OCI-M2 (cell line): ENCODE measurements around the gene TAMALIN.
A peak's percentile ranks its signal among the peaks of the same experiment; 100 is the strongest.

Source experiments
- DNase-seq: peaks from one replicate; lab custom pipeline; 2025; ENCODE audit not compliant: unreplicated experiment; lab: John Stamatoyannopoulos, UW

Gene TAMALIN

DNA sequence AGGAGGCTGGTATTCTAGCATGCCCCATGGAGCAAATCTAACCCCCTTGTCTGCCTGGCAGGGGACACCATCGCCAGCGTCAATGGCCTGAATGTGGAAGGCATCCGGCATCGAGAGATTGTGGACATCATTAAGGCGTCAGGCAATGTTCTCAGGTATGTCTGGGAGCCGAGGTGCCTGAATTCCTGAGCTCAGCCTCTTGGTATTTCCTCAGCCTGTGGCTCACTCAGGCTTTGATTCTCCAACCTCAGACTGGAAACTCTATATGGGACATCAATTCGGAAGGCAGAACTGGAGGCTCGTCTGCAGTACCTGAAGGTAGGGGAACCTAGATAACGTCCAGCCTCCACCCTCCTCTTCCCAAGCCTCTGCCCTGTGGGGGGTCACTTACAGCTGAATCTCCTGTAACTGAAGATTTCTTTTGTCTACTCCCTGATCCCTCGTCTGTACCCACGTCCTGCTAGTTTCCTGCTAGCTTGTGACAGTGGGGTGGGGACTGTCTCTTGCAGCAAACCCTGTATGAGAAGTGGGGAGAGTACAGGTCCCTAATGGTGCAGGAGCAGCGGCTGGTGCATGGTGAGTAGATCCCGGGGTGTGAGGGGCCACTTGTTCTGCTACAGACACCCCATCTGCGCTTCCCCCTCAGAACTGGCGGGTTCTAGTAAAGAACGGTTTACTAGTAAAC, 7.0 kb downstream of the TAMALIN start:
- no peak for DNase-seq

DNA sequence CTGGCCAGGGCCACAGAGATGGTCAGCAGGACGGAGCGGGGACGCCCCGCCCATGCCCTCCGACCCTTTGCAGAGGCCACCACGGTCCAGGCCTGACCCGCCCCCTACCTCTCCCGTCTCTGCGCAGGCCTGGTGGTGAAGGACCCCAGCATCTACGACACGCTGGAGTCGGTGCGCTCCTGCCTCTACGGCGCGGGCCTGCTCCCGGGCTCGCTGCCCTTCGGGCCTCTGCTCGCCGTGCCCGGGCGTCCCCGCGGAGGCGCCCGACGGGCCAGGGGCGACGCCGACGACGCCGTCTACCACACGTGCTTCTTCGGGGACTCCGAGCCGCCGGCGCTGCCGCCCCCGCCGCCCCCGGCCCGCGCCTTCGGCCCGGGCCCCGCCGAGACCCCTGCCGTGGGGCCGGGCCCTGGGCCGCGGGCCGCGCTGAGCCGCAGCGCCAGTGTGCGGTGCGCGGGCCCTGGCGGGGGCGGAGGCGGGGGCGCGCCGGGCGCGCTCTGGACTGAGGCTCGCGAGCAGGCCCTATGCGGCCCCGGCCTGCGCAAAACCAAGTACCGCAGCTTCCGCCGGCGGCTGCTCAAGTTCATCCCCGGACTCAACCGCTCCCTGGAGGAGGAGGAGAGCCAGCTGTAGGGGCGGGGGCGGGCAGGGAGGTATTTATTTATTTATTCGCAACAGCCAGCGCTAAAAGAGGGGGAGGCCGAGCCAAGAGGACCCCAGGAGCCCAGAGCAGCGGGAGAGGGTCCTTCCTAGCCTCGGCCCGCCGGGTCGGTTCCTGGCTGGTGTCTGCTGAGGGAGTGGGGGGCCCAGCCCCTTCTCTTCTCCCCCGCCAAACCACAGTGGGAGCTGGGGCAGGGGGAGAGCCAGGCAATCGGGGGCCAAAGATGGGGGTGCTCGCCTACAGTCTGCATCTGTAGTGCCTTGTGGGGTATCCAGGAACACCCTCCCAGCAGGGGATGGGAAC, 8.1 kb downstream of the TAMALIN start:
- DNase-seq = no peak

DNA sequence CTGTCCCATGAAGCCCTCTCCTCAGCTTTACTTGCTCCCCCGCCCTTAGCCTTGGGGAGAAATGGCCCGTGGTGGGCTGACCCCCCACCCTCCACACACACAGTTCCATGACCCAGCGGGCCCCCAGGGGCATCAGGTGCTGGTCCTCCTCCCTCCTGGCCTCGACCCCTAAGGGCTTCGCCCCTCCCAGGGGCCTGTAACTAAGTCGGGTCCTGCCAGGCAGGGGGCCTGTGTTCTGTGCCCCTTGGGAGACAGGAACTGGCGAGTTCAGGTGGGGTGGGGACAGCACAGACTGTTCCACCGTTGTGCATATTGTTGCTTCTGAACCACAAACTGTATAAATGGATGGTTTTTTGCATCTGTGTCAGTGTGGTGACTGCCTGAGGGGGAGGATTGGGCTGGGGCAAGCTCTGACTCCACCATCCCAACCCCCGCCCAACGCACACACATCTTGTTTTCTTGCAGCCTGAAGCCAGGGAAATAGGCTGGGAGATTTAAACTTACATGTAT, 8.8 kb downstream of the TAMALIN start:
- DNase-seq = no peak

DNA sequence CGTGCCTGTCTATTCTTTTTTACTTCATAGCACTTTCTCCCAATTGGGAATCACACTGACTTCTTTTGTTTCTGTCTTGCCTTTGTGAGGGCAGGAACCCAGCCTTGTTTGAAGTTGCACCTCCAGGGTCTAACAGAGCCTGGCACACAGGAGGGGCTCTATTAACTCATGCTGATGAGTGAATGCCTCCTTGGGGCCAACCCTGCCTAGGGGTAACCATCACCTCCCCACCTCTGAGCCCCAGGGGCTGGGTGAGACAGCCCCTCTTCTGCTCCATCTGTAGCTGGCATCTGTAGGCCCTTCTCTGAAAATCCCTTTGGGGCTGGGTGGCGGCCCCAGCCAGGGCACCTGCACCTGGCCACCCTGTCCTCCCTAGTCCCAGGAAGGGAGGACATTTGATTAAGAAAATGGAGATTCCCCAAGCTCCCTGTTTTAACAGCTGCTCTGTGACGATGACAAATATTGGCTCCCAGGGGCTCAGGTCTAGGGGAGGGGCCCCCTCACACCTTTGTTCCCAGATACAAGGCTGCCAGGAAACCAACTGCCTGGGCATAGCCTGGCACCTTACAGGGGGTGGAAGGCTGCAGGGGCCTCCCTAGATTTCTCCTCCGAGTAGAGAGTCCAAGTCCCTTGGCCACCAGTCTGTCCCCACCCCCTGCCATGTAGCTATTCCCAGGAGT, 11.8 kb downstream of the TAMALIN start:
- no peak for DNase-seq

DNA sequence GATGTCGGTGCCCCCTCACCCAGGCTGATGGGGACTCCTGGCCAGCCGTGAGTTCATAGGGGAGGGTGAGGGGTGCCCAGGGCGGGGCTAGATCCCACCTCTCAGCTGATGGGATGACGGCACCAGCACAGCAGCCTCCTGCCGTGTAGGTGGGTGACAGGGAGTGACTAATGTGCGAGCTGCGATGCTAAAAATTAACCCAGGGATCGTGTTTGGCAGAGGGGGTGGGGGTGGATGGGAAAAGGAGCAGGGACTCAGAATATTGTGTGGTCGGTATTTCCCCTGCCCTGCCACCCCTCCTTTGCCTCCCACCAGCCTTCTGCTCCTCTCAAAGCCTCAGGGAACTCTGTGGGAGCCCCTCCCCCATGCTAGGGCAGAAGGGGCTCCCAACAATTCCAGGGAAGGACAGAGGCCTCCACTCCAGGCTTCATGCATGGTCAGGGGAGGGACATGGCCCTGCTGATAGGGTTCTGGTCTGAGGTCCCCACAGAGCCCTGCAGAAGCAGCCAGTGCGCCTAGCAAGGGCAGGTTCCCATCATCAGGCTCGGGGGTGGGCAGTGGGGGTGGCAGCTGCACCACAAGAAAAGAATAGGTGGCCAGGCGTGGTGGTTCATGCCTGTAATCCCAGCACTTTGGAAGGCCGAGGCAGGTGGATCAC, 12.5 kb downstream of the TAMALIN start:
- no peak for DNase-seq

DNA sequence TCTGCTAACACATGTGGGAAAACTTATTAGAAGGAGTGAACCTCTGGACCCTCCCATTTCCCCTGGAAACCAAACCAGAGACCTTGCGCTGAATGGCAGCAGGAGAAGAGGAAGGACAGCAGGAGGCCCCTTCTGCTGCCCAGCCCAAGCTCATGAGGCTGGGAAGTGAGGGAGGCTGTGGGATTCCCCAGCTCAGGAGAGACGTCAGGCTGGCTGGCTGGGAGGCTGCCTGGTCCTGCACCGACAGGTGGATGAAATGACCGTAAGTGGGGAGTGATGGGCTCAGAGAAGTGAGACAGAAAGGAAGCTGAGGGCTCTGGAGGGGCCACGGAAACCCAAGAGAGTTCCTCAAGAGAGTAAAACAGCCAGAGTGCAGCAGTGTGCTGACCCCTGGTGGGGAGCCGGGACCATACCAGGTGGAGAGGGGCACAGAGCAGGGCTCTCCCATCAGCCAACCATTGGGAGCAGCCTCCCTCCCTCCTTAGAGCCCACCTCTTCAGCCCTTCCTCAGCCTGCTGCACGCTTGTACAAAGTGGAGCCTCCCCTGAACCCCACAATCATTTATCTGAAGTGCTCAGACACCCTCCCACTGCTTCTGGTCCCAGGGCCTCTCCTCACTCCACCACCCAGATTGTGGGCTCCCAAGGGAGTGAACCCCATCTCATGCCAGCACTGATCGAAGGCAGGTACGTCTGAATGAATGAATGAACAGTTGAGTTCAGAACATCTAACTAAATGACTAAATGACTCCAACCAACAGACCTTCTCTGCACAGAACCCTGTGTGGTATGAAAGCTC, 14.0 kb downstream of the TAMALIN start:
- DNase-seq = peak; percentile 25

DNA sequence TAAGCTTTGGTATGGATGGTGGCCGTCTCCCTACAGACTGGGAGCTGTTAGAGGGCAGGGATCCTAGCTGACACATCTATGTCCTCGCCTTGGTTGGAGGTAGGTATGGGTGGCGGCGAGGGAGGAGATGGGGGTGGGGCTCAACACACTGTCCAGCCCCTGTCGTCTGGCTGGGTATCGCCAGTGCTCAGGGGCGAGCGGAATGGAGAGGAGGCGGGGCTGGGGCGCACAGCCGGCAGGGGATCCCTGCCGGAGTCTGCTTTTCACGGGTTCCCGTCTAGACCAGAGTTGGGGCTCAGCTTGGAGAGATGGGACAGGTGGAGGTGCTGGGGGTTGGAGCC, 16.1 kb downstream of the TAMALIN start:
- DNase-seq = no peak

DNA sequence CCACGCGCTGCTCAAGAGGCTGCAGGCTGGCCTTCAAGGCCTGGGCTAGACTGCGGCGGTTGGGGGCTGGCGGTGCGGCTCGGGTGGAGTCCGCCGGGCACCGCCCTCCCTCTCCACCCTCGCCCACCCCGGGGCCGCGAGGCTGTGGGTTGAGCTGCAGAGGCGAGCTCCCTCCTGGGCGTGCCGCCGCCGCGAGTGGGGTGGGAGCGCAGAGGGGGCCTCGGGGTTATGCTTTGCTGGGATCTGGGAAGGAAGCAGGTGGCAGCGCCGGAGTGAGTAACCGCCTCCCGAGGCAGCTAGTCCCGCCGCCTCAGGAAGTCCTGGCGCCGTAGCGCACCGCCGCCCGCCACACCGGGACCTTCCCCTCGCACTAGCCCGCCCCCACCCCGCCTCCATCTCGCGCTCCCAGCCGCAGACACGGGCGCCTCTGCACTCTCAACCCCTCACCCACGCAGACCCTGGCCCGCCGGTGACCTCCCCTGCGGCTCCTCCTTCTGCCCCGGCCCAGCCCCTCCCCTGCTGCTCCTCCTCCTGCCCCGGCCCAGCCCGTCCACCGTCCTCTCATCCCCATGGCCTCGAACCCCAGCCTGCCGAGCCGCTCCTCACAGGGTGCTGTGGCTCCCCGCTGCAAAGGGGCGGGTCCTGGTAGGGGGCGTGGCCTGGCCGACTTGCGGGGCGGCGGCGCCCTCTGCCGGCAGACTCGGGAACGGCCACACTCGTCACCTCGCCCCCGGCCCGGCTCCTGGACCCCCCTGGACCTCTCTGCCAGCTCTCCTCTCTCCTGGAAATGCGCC, 16.6 kb downstream of the TAMALIN start:
- DNase-seq = no peak

DNA sequence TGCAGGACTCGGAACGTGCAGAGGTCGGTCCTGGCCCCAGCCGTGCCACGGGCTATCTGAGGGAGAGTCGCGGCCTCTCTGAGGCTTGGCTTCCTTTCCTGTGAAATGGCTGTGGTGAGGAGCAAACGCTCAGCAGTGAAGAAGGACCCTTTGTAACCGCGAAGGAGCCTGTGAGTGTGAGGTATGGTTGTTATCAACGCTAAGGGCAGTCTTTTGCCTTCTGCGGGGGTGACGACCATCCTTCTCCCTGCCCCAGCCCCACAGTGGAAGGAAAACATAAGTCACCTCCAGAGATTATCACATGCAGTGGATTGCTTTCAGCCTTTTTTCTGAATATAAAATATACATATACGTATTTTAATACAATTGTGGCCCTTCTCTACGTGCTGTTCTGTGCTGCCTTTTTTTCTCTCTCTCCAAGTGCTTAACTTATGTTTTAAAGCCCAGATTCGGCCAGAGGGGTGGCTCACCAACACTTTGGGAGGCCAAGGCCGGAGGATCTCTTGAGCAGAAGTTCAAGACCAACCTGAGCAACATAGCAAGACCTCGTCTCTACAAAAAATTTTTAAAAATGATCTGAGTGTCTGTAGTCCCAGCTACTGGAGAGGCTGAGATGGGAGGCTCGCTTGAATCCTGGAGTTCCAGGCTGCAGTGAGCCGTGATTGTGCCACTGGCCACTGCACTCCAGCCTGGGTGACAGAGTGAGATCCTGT, 17.4 kb downstream of the TAMALIN start:
- DNase-seq = no peak

DNA sequence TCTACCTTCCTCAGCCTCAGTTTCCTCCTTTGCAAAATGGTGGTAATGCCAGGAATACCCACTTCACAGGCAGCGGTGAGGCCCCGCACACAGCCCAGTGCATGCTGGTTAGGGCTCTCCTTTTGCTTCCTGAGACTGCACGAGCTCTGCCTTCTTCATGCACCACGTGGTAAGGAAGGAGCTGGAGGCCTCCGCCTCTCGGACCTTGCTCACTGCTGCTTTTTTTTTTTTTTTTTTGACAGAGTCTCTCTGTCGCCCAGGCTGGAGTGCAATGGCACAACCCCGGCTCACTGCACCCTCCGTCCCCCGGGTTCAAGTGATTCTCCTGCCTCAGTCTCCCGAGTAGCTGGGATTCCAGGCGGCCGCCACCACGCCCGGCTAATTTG, 18.1 kb downstream of the TAMALIN start:
- no peak for DNase-seq

DNA sequence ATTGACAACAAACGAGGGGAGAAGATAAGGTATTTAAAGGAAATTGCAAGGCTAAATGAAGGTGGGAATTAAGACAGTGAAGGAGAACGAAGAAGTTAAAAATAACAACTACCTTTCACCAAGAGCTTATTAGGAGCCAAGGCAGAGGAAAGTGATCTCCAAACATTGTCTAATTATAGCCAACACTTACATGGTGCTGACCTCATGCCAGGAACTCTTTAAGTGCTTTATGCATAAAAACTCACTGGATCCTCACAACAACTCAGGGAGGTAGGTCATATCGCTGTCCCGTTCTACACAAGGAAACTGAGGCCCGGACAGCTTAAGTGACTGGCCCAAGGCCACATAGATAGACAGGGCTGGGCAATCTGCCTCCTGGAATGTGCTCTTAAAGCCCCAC, 19.5 kb downstream of the TAMALIN start:
- DNase-seq = no peak

DNA sequence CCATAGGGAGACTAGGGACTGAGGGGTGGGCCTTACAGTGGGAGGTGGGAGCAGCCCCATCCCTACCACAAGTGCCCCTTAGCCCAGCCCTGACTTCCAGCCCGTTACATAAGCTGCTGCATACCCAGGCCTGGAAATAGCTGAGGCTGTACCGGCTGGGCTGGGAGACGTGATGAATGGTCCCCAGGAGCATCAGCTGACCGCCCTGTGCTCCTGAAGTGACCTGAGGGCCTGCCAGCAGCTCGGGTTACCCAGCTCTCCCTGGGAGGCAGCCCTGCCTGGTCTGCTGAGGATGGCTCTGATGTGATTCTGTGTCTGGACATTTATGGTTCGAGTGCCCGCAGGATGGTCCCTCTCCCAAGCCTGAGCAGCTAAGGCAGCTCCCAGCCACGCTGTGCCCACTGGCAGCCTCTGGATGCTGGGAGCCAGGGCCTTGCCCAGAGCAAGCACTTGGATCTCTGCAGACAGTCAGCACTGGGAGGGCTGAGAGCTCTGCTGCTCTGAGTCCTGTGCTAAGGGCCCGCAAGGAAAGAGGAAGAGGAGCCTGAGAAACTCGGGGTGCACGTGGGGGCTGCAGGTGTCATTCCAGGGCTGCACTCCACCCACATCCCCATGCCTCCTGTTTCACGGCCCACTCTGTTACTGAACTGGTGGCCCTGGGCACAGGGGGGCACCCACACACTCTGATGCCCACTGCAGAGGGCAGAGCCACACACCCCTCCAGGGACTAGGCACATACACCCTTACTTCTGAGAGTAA, 20.5 kb downstream of the TAMALIN start:
- DNase-seq = no peak

DNA sequence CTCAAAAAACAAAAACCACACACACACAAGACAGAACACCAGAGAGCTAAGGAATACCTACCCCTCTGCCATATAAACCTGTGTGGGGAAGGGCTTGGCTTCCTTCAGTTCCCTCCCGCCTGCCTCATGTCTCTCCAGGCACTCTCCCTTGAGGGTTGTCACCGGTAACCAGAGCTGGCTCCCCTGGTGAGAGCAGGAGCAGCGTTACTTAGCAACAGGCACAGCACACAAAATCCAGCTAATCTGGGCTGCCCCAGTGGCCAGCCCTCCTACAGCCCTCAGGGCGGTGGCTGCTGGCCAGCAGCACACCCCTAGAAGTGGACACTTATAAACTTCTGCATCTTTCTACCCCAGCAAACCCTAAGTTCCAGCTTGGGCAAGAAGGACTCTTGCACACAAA, 22.9 kb downstream of the TAMALIN start:
- no peak for DNase-seq

DNA sequence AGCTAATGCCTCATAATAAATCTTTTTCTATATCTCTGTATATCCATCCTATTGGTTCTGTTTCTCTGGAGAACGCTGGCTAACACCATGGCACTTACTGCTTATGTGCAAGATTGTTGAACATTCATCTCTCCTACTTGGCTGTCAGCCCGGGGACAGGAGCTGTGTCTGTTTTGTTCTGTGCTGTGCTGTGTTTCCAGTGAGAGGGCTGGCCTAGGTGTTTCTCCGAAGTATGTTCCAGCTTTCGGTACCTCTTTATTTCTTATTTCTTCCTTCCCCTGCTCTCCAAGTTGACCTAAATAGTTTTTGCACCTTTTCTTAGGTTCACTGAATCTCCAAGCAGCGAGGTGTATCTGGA, 25.7 kb downstream of the TAMALIN start:
- no peak for DNase-seq

DNA sequence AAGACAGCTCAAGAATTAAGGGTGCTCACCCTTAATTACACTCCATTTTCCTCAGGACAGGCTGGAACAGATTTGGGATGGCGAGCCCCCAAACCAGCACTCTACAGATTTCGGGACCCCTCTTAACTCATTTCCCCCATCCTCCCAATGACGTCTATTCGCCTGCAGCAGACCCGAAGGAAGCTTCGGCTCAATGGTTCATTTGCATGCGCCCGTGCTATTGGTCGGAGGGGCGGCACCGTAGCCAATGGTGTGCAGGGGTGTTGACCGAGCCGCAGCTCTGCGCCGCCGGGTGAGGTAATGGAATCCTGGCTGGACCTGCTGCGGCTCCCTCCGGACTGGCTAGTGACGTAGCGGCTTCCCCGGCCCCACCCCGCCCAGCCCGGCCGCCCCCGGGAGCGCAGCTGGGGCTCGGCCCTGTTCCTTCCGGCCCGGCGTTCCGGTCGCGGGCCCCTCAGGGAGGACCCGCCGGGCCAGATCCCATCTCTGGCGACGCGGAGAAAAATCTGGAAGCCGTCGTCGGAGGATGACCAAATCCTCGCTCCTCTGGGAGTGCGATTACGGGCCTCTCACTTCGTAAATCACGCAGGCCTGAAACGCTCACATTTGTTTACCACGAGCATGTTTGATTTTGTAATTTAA, 26.2 kb downstream of the TAMALIN start:
- DNase-seq = peak; percentile 27

DNA sequence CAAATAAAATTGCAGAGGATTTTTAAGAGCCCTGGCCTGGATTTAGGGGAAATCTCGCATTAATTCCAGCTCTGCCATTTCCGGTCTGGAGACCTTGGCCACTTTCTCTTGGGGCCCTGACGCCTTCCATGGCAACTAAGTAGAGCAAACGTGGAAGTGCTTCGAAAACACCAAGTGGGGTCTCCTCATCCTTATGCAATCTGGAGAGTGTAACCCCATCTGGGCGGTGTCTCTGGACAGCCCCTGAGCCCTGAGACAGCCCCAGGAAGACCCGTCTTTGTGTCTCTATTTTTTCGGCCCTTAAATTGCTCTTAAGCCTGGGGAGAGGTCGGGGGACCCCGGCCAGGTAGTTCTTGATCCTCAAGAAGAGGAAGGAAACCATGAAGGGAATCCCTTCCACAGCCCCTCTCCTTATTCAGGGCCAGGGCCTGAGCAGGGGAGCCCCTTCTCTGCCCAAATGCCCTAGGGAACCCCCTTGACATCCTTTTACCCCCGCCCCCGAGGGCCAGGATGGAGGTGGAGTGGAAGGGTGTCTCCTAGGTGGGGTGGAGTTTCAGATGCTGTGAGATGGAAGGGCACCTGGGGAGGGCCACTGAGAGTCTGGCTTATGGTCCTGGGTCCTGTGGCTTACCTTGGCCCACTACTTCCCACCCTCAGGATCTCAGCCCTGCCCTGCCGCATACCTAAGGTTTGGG, 26.8 kb downstream of the TAMALIN start:
- DNase-seq = no peak

DNA sequence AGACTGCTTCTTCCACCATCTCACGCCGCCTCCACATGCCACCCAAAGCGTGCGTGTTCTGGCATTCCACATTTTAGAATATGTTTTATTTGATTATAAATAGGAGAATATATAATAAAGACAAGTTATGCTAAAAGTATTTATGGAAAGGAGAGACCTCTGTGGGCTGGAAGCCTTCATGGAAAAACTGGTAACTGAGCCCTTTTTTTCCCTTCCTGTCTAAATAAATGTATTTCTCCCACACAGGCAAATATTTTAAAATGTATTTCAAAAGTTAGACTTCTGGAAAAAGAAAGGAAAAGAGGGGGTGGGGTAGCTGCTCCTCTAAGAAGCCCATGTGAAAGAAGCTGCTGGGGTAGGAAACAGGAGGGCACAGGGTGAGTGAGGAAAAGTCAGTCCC, 28.4 kb downstream of the TAMALIN start:
- no peak for DNase-seq
